A549 (cell line): ENCODE measurements around the gene FRMD4A. TPM values are rescaled to one million over a fixed set of nuclear protein-coding genes. Genes with fewer than 3 reads are reported as not detected.
"Not testable (repeated sequence)": the region's sequence is repeated elsewhere in the genome, so short reads cannot be mapped to it uniquely, and the experiment has no call there.

ENCODE experiments used
- ATAC-seq, 2 experiments: fragments of 200-7000 bp in 1 of 2; fragments of >200 bp in 1 of 2; cut with Nextera tagmentation in 1 of 2; cut with Tn5 transposase in 1 of 2; 3 replicates each; pipeline versions ENCODE4 v1.8.0 to v1.9.1; 2018 to 2020; ENCODE audit warnings: mild to moderate bottlenecking in 1 of 2, moderate library complexity in 1 of 2
- CTCF ChIA-PET: fragments of 300-600 bp; sonication (Branson Sonifier 250); formaldehyde crosslinking; extraction: SDS; loops from one replicate; lab custom pipeline; 2021; ENCODE audit warnings: antibody characterized with exemption, inconsistent platforms; lab: Yijun Ruan, JAX
- POLR2A ChIA-PET: fragments of 350-600 bp; formaldehyde crosslinking; extraction: SDS; loops from one replicate; lab custom pipeline; 2021; ENCODE audit warnings: antibody characterized with exemption, inconsistent platforms; lab: Yijun Ruan, JAX
- DNase-seq, 2 experiments: peaks; one replicate each; pipeline versions ENCODE4 v3.0.0 to v3.0.0-alpha.2; 2011 to 2016; ENCODE audit warnings: low read depth in 1 of 2, low spot score in 1 of 2
- FAIRE-seq: peaks from 2 replicates; lab custom pipeline; 2011; peaks lifted over from hg19 to GRCh38; lab: Jason Lieb, UNC
- H3K27ac ChIP-seq, 2 experiments: fragments of >200 bp; sonication (Bioruptor Twin); formaldehyde crosslinking; 3 replicates each; pipeline ENCODE4 v1.5.1; 2016 to 2017
- H3K4me1 ChIP-seq: fragments of >200 bp; sonication (Bioruptor Twin); formaldehyde crosslinking; 3 replicates; pipeline ENCODE4 v1.6.1; 2016
- H3K4me2 ChIP-seq: fragments of >200 bp; sonication (Bioruptor Twin); formaldehyde crosslinking; 3 replicates; pipeline ENCODE4 v1.6.1; 2016
- H3K4me3 ChIP-seq: fragments of >200 bp; sonication (Bioruptor Twin); formaldehyde crosslinking; 3 replicates; pipeline ENCODE4 v1.5.1; 2016
- H3K9me3 ChIP-seq: fragments of >200 bp; sonication (Bioruptor Twin); formaldehyde crosslinking; 3 replicates; pipeline ENCODE4 v1.6.1; 2016
- EP300 ChIP-seq, 2 experiments: fragments of >200 bp; sonication (Bioruptor Twin); formaldehyde crosslinking; IDR thresholded peaks; 2 replicates in 1 of 2; 3 replicates in 1 of 2; pipeline ENCODE4 v1.6.1; 2016 to 2017
- HOXA7 ChIP-seq: fragments of 250-450 bp; sonication (Bioruptor Pico); IDR thresholded peaks from 2 replicates; pipeline ENCODE4 v1.5.0; 2020; ENCODE audit warnings: mild to moderate bottlenecking, moderate library complexity
- HOXB13 ChIP-seq: fragments of 250-450 bp; sonication (Bioruptor Pico); IDR thresholded peaks from 2 replicates; pipeline ENCODE4 v1.5.0; 2020; ENCODE audit warnings: low read depth, mild to moderate bottlenecking, moderate library complexity
- HOXB5 ChIP-seq: fragments of 250-450 bp; sonication (Bioruptor Pico); IDR thresholded peaks from 2 replicates; pipeline ENCODE4 v1.5.0; 2020; ENCODE audit warnings: mild to moderate bottlenecking, moderate library complexity
- JUN ChIP-seq, 2 experiments: fragments of >200 bp; sonication (Bioruptor Twin); formaldehyde crosslinking; IDR thresholded peaks; 2 replicates in 1 of 2; 3 replicates in 1 of 2; pipeline ENCODE4 v1.6.1; 2016 to 2017
- JUNB ChIP-seq: fragments of >200 bp; sonication (Bioruptor Twin); formaldehyde crosslinking; IDR thresholded peaks from 2 replicates; pipeline ENCODE4 v1.6.1; 2016
- KDM1A ChIP-seq: fragments of 200-600 bp; sonication (generic); IDR thresholded peaks from 2 replicates; pipeline ENCODE4 v1.6.1; 2016; ENCODE audit warnings: low read depth, mild to moderate bottlenecking
- MAZ ChIP-seq: fragments of 150-350 bp; IDR thresholded peaks from 2 replicates; pipeline ENCODE4 v1.6.1; 2014; ENCODE audit warnings: antibody characterized with exemption, low read depth, low read length, borderline replicate concordance
- NPAS2 ChIP-seq: fragments of 250-450 bp; sonication (Bioruptor Pico); IDR thresholded peaks from 2 replicates; pipeline ENCODE4 v1.8.0; 2022; ENCODE audit warnings: mild to moderate bottlenecking, moderate library complexity, borderline replicate concordance
- NR3C1 ChIP-seq: fragments of >200 bp; sonication (Bioruptor Twin); formaldehyde crosslinking; IDR thresholded peaks from 3 replicates; pipeline ENCODE4 v1.6.1; 2017
- POLR2A ChIP-seq: IDR thresholded peaks from 2 replicates; pipeline ENCODE4 v1.6.1; 2012; ENCODE audit warnings: mild to moderate bottlenecking, low read length
- RAD21 ChIP-seq, 2 experiments: fragments of >200 bp in 1 of 2; sonication (Bioruptor Twin) in 1 of 2; formaldehyde crosslinking in 1 of 2; IDR thresholded peaks in 1 of 2; conservative IDR thresholded peaks in 1 of 2; 2 replicates in 1 of 2; 3 replicates in 1 of 2; pipeline ENCODE4 v1.6.1; 2012 to 2018; ENCODE audit warnings: inconsistent platforms in 1 of 2
- RARB ChIP-seq: fragments of 250-450 bp; sonication (Bioruptor Pico); IDR thresholded peaks from 2 replicates; pipeline ENCODE4 v1.8.0; 2021; ENCODE audit warnings: mild to moderate bottlenecking, moderate library complexity
- SMC3 ChIP-seq: fragments of >200 bp; sonication (Bioruptor Twin); formaldehyde crosslinking; IDR thresholded peaks from 3 replicates; pipeline ENCODE4 v1.6.1; 2018; ENCODE audit warnings: inconsistent platforms
- ZFP36 ChIP-seq: fragments of 450-650 bp; IDR thresholded peaks from 2 replicates; pipeline ENCODE4 v1.6.1; 2014; ENCODE audit warnings: borderline replicate concordance; ENCODE audit not compliant: partially characterized antibody
- whole genome bisulfite sequencing: methylation state at CpG from one replicate; pipeline ENCODE4 v1.1.6; 2017; ENCODE audit errors: missing lambda C conversion rate; 5-methylcytosine and 5-hydroxymethylcytosine counted together
- polyA plus RNA-seq, 4 experiments: library from polyadenylated mRNA; depleted of rRNA in 3 of 4; stranded (reverse); fragments of >200 nt; fragmentation: RNase III in 1 of 4; extraction: RNeasy Plus Mini Kit Qiagen cat#74134 plus additional on column Dnase treatment in 1 of 4; gene quantifications; 2 replicates in 3 of 4; 3 replicates in 1 of 4; pipeline ENCODE4 v1.2.3, GENCODE V29; 2011 to 2017
- TF ChIP-seq, protein P1 (sequence below): fragments of 250-450 bp; sonication (Bioruptor Pico); IDR thresholded peaks from 2 replicates; pipeline ENCODE4 v1.5.0; 2020; ENCODE audit warnings: low read depth, mild to moderate bottlenecking, moderate library complexity
- TF ChIP-seq, protein P2 (sequence below): IDR thresholded peaks from 2 replicates; pipeline ENCODE4 v1.6.1; 2012; ENCODE audit warnings: low read depth, borderline replicate concordance
- TF ChIP-seq, protein P3 (sequence below): fragments of >200 bp; sonication (Bioruptor Twin); formaldehyde crosslinking; IDR thresholded peaks from 3 replicates; pipeline ENCODE4 v1.6.1; 2016
- TF ChIP-seq, protein P4 (sequence below): fragments of 200-600 bp; sonication (generic); IDR thresholded peaks from 2 replicates; pipeline ENCODE4 v1.6.1; 2016; ENCODE audit warnings: antibody characterized with exemption, mild to moderate bottlenecking, moderate library complexity
- TF ChIP-seq, protein P5 (sequence below): fragments of >200 bp; sonication (Bioruptor Twin); formaldehyde crosslinking; IDR thresholded peaks from 2 replicates; pipeline ENCODE4 v1.6.1; 2016

FRMD4A gene
- polyA plus RNA-seq, 2 of the 4 experiments (the other 2 are of a cell fraction), result 2.5 to 4.7 TPM

DNA sequence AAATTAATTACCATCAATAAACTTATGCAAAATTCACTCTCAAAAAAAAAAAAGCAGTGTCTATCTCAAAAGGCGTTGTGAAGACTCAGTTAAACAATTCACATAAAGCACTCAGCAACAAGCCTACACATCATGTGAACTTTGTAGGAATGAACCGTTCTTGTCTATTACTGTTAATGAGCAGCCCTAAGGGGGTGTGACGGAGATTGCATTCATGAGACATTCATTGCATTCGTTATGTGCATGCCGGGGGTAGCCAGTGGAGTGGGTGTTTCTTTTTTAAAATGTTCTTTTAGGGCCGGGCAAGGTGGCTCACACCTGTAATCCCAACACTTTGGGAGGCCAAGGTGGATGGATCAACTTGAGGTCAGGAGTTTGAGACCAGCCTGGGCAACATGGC is 551.0 kb downstream of the FRMD4A start:
- WGBS, result 67% methylated on average over 6 of the region's 6 CpGs
- no peak overlapping the region for H3K4me3 ChIP-seq
- no peak for TF ChIP-seq MAZ
- no peak for TF ChIP-seq HOXA7 (CRISPR knock-in tag)
- no peak for TF ChIP-seq HOXB13 (CRISPR knock-in tag)
- TF ChIP-seq, protein P1, sequence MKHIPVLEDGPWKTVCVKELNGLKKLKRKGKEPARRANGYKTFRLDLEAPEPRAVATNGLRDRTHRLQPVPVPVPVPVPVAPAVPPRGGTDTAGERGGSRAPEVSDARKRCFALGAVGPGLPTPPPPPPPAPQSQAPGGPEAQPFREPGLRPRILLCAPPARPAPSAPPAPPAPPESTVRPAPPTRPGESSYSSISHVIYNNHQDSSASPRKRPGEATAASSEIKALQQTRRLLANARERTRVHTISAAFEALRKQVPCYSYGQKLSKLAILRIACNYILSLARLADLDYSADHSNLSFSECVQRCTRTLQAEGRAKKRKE (CRISPR knock-in tag), result no peak
- TF ChIP-seq, protein P2, sequence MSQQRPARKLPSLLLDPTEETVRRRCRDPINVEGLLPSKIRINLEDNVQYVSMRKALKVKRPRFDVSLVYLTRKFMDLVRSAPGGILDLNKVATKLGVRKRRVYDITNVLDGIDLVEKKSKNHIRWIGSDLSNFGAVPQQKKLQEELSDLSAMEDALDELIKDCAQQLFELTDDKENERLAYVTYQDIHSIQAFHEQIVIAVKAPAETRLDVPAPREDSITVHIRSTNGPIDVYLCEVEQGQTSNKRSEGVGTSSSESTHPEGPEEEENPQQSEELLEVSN, result no peak
- no peak for TF ChIP-seq NPAS2 (CRISPR knock-in tag)
- TF ChIP-seq, protein P3, sequence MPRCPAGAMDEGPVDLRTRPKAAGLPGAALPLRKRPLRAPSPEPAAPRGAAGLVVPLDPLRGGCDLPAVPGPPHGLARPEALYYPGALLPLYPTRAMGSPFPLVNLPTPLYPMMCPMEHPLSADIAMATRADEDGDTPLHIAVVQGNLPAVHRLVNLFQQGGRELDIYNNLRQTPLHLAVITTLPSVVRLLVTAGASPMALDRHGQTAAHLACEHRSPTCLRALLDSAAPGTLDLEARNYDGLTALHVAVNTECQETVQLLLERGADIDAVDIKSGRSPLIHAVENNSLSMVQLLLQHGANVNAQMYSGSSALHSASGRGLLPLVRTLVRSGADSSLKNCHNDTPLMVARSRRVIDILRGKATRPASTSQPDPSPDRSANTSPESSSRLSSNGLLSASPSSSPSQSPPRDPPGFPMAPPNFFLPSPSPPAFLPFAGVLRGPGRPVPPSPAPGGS, result no peak
- TF ChIP-seq, all 56 proteins: peak for 0
- H3K27ac ChIP-seq, result no peak overlapping the region
- no peak for DNase-seq
- ChIA-PET CTCF (interaction anchor here (0.6 to 6.1 kb wide), 5 partner anchors 9 to 166 kb away, joined by 3 to 39 read pairs (median 4); no protein-coding TSS in a partner anchor), POLR2A (no interaction called here)
- no peaks in the 10 kb centered on the region for H3K4me1 ChIP-seq
- no peak for FAIRE-seq
- no peak for ATAC-seq
- H3K4me2 ChIP-seq, result no peak overlapping the region
- peaks cover 4% of the 10 kb centered on the region; the same call in 1 of the 3 replicates for H3K9me3 ChIP-seq

DNA sequence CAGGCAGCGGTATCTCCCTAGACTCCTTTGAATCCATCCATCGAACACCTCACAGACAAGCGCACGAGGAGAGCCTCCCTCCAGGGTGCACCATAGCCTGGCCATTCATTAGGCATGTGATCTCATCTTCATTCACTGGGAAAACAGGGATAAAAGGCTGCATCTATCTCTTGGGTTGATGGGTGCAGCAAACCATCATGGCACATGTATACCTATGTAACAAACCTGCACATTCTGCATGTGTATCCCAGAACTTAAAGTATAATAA is 552.1 kb downstream of the FRMD4A start:
- DNase-seq, H3K9me3 ChIP-seq, H3K4me1 ChIP-seq, H3K4me3 ChIP-seq, FAIRE-seq, ATAC-seq, H3K4me2 ChIP-seq, POLR2A ChIA-PET, H3K27ac ChIP-seq: not testable (repeated sequence)
- CTCF ChIA-PET, result interaction anchor here (1.4 kb wide), 1 partner anchor 18 kb away, joined by 5 read pairs; no protein-coding TSS in a partner anchor
- WGBS, result 86% methylated on average over 4 of the region's 4 CpGs

DNA sequence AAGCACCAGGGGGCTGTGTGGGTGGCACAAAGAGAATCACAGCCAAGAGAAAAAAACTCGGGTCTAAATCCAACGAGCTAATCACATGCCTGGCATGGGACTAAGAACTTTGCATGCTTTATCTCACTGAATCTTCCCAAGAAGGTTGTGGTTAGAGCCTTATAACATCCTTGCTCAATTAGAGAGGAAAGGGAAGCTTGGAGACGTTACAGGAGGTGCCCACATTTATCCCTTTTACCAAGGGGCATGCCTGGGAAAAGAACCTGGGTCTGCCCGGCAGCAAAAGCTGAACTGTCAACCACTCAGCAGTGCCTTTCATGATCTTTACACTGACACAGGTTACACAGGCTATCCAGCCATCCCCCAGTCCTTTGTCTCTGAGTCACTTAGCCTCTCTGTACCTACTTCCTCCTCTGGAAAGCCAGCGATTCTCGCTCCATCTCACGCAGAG is 553.8 kb downstream of the FRMD4A start:
- CTCF ChIA-PET, result interaction anchor here (0.6 to 3.8 kb wide), 19 partner anchors 10 to 1281 kb away, joined by 3 to 32 read pairs (median 5); no protein-coding TSS in a partner anchor
- no peak for FAIRE-seq
- H3K27ac ChIP-seq, result no peak overlapping the region

More for the DNA sequence above, 553.8 kb downstream of the FRMD4A start:
- H3K4me3 ChIP-seq, result no peak overlapping the region
- H3K4me2 ChIP-seq, result no peak overlapping the region
- ATAC-seq (no peak), DNase-seq (no peak)
- WGBS, result 42% methylated on average over 6 of the region's 7 CpGs
- H3K9me3 ChIP-seq, result peaks cover 4% of the 10 kb centered on the region; the same call in 1 of the 3 replicates
- no peaks in the 10 kb centered on the region for H3K4me1 ChIP-seq
- TF ChIP-seq EP300 (IDR thresholded peaks at IDR 0.05) (no peak), RARB (CRISPR knock-in tag) (no peak), NPAS2 (CRISPR knock-in tag) (no peak), JUN (IDR thresholded peaks at IDR 0.05) (no peak), JUNB (no peak), RAD21 (conservative IDR thresholded peaks at IDR 0.05 in 1 of 2, IDR thresholded peaks at IDR 0.05 in 1 of 2) (no peak), SMC3 (no peak), POLR2A (no peak), HOXB5 (CRISPR knock-in tag) (no peak), HOXA7 (CRISPR knock-in tag) (no peak), ZFP36 (no peak), KDM1A (no peak), NR3C1 (no peak)
- TF ChIP-seq, protein P4, sequence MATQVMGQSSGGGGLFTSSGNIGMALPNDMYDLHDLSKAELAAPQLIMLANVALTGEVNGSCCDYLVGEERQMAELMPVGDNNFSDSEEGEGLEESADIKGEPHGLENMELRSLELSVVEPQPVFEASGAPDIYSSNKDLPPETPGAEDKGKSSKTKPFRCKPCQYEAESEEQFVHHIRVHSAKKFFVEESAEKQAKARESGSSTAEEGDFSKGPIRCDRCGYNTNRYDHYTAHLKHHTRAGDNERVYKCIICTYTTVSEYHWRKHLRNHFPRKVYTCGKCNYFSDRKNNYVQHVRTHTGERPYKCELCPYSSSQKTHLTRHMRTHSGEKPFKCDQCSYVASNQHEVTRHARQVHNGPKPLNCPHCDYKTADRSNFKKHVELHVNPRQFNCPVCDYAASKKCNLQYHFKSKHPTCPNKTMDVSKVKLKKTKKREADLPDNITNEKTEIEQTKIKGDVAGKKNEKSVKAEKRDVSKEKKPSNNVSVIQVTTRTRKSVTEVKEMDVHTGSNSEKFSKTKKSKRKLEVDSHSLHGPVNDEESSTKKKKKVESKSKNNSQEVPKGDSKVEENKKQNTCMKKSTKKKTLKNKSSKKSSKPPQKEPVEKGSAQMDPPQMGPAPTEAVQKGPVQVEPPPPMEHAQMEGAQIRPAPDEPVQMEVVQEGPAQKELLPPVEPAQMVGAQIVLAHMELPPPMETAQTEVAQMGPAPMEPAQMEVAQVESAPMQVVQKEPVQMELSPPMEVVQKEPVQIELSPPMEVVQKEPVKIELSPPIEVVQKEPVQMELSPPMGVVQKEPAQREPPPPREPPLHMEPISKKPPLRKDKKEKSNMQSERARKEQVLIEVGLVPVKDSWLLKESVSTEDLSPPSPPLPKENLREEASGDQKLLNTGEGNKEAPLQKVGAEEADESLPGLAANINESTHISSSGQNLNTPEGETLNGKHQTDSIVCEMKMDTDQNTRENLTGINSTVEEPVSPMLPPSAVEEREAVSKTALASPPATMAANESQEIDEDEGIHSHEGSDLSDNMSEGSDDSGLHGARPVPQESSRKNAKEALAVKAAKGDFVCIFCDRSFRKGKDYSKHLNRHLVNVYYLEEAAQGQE, result no peak
- TF ChIP-seq, protein P2, result no peak
- TF ChIP-seq, protein P5, sequence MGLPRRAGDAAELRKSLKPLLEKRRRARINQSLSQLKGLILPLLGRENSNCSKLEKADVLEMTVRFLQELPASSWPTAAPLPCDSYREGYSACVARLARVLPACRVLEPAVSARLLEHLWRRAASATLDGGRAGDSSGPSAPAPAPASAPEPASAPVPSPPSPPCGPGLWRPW, result no peak
- TF ChIP-seq, protein P3, result no peak
- POLR2A ChIA-PET, result no interaction called here
